ENCODE results near the gene SP100. TPM values are rescaled to one million over a fixed set of nuclear protein-coding genes. Genes with fewer than 3 reads are reported as not detected.
A peak's percentile ranks its signal among the peaks of the same experiment; 100 is the strongest.
"Not testable (repeated sequence)": the region's sequence is repeated elsewhere in the genome, so short reads cannot be mapped to it uniquely, and the experiment has no call there.

Gene SP100
- total and polyA plus RNA-seq, 2 of the 13 experiments (the other 11 are each of a cell fraction or from before 2014, with no cell fraction given), result 12.6 to 16.5 TPM

GRCh38 chr2:230491219-230491618 lies 75.2 kb downstream of the SP100 start:
- CTCF ChIA-PET (ENCODE audit: low intra/inter-chr PET ratio, low total read pairs); H3K4me3 ChIP-seq (replicated peaks in 1 of 3; ENCODE audit: insufficient read depth in 1 of 3, low read depth in 2 of 3, low read length in 3 of 3); H3K27ac ChIP-seq (ENCODE audit: extremely low read length, insufficient read depth, low read length); BruUV-seq (replicated peaks); POLR2A ChIA-PET; H2AFZ ChIP-seq (ENCODE audit: low read length); FAIRE-seq; H3K9ac ChIP-seq (ENCODE audit: insufficient read depth, low read depth, low read length); H4K20me1 ChIP-seq (ENCODE audit: insufficient read depth, low read length); ATAC-seq; H3K4me1 ChIP-seq (ENCODE audit: insufficient read depth, low read length); H3K79me2 ChIP-seq (ENCODE audit: insufficient read depth, low read length); H3K9me3 ChIP-seq (ENCODE audit: low read length); H3K27me3 ChIP-seq (ENCODE audit: control insufficient read depth in 1 of 2, insufficient read depth in 2 of 2, low read length in 2 of 2); DNase-seq (ENCODE audit: low spot score); H3K4me2 ChIP-seq (ENCODE audit: low read depth, low read length); in situ Hi-C loops (cut with HindIII; ENCODE audit: extremely low pct_ligation_motif_present, low pct_unique_long_range_greater_than_20kb); H3K36me3 ChIP-seq (replicated peaks in 1 of 2; ENCODE audit: control insufficient read depth in 1 of 2, insufficient read depth in 2 of 2, low read length in 2 of 2): not testable (repeated sequence)
- WGBS (ENCODE audit: low lambda C conversion rate), result 75% methylated on average over 2 of the region's 2 CpGs
- intact Hi-C loops (cut with micrococcal nuclease; ENCODE audit: unreplicated experiment), result loop anchor here (10.0 kb wide), 1 partner anchor 464 kb away; no protein-coding TSS in a partner anchor

GRCh38 chr2:230492107-230492506 lies 76.1 kb downstream of the SP100 start:
- Histone ChIP-seq H2AFZ (ENCODE audit: low read length) (no peak overlapping the region), H3K9me3 (ENCODE audit: low read length) (no peaks in the 10 kb centered on the region), H3K4me2 (ENCODE audit: low read depth, low read length) (no peak overlapping the region), H4K20me1 (ENCODE audit: insufficient read depth, low read length) (no peaks in the 10 kb centered on the region), H3K36me3 (replicated peaks in 1 of 2; ENCODE audit: control insufficient read depth in 1 of 2, insufficient read depth in 2 of 2, low read length in 2 of 2) (no peaks in the 10 kb centered on the region), H3K4me3 (replicated peaks in 1 of 3; ENCODE audit: insufficient read depth in 1 of 3, low read depth in 2 of 3, low read length in 3 of 3) (no peak overlapping the region), H3K27me3 (ENCODE audit: control insufficient read depth in 1 of 2, insufficient read depth in 2 of 2, low read length in 2 of 2) (no peaks in the 10 kb centered on the region), H3K4me1 (ENCODE audit: insufficient read depth, low read length) (peaks cover 9% of the 10 kb centered on the region), H3K27ac (ENCODE audit: extremely low read length, insufficient read depth, low read length) (no peak overlapping the region), H3K79me2 (ENCODE audit: insufficient read depth, low read length) (no peaks in the 10 kb centered on the region), H3K9ac (ENCODE audit: insufficient read depth, low read depth, low read length) (no peak overlapping the region)
- no TSS peak for BruUV-seq (replicated peaks)
- intact Hi-C loops (cut with micrococcal nuclease; ENCODE audit: unreplicated experiment) (loop anchor here (10.0 kb wide), 1 partner anchor 463 kb away; no protein-coding TSS in a partner anchor), in situ Hi-C loops (cut with HindIII; ENCODE audit: extremely low pct_ligation_motif_present, low pct_unique_long_range_greater_than_20kb) (no loop called here)
- ChIA-PET POLR2A (no interaction called here), CTCF (ENCODE audit: low intra/inter-chr PET ratio, low total read pairs) (no interaction called here)
- DNase-seq (ENCODE audit: low spot score), result peak; percentile 8
- TF ChIP-seq ZBTB37 (CRISPR knock-in tag; IDR thresholded peaks at IDR 0.05) (peak; percentile 59; the same call in 1 of the 2 replicates), FOXA1 (IDR thresholded peaks at IDR 0.05) (0 out of 2 replicates have a peak, but pooled peaks have one; percentile 34), FOXA1 (CRISPR knock-in tag; IDR thresholded peaks at IDR 0.05) (peak; percentile 29; the same call in 1 of the 2 replicates), SATB2 (CRISPR knock-in tag; IDR thresholded peaks at IDR 0.05) (no peak), FOXA3 (CRISPR knock-in tag; IDR thresholded peaks at IDR 0.05) (peak; percentile 11; the same call in 1 of the 2 replicates), RBFOX2 (IDR thresholded peaks at IDR 0.05; ENCODE audit: low read depth, low read length) (no peak)
- peak; percentile 52 for ATAC-seq
- peak; percentile 8 for FAIRE-seq
- WGBS (ENCODE audit: low lambda C conversion rate), result 3% methylated on average over 1 of the region's 1 CpG

All from HepG2 (cell line).